ENCODE measurements around the gene PDE11A.
A peak's percentile ranks its signal among the peaks of the same experiment; 100 is the strongest.
"Not testable (repeated sequence)": the region's sequence is repeated elsewhere in the genome, so short reads cannot be mapped to it uniquely, and the experiment has no call there.

Gene PDE11A

DNA sequence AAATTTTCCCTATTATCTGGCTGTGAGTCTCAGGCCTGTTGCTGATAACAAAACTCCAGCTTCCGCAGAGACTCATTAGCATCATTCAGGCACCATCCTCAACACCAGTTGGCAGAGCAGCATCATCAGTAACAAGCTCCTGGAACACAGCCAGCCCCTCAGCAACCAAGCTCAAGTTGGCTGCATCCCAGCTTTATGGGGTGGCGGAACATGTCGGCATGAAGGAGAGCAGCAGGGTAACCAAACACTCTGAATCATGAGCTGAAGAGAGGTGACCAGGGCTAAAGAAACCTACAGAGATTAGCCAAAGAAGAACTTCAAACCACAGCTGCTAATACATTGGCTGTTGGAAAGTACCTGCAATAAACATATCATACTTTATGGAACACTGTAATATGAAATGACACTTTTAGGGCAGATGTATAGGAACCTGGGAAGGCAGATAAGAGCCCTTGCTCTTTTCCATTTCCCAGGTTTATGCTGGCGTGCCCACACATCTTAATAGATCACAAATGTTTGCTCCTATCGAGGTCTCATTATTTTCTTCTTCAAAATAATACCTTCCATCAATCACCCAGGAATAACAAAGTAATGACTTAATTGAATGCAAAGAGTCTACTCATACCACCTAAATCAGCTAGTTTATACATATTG lies 63.8 kb downstream of the PDE11A start:
- DNase-seq: peak; percentile 98

DNA sequence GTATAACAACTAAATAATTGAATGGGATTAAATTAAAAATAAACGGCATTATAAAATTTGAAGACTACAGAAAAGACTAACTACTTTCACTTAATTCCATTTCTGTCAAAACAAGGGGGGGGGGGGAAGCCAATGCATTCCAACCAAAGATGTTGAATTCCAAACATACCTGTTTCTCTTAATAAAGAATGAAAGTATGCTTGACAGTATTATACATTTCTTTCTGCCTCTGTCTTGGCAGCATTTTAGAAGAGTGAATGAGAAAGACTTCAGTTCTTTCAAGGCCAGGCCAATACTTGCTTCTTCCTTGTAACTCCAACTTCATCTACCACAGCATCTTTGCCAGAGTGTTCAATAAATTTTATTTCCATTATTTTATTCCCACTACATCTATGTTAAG lies 65.9 kb downstream of the PDE11A start:
- DNase-seq: no peak

DNA sequence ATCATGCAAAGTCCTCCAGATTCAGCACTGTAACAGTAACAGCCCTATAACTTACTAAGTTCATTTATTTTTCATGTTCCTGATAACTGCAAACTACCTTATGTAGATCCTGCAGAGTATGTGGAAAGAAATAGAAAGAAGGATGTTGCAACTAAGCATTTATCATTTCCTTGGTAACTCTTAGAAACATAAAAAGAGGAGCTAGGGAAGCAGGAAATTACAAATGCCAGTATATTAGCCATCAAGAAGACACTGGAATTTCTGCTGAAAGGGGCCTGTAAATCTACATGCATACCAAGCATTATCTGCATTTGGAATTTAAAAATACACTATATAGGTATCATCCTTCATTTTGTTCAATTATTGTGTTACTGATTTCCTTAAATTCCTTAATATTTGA lies 66.8 kb downstream of the PDE11A start:
- DNase-seq: no peak

DNA sequence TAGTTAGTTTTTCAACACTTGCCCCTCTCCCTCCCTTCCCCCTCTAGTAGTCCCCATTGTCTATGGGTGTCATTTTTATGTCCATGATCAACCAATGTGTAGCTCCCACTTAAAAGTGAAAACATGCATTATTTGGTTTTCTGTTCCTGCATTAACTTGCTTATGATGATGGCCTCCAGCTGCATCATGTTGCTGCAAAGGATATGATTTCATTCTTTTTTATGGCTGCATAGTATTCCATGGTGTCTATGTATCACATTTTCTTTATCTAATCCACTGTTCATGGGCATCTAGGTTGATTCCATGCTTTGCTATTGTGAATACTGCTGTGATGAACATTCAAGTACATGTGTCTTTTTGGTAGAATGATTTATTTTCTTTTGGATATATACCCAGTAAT lies 70.5 kb downstream of the PDE11A start:
- DNase-seq: no peak

DNA sequence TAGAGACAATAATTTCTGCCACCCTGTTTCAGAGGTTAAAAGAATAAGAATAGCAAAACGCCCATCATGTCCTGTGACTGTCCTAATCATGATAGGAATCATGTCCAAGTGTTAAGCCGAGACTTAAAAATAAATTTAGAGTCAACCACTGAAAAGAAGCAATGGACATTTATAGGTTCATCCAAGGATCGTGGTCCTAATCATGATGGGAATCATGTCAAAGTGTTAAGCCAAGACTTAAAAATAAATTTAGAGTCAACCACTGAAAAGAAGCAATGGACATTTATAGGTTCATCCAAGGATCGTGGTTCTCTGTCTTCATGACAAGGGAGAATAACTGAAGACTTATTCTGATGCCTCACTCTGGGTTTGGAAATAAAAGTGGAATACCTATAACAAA lies 73.6 kb downstream of the PDE11A start:
- DNase-seq: no peak

DNA sequence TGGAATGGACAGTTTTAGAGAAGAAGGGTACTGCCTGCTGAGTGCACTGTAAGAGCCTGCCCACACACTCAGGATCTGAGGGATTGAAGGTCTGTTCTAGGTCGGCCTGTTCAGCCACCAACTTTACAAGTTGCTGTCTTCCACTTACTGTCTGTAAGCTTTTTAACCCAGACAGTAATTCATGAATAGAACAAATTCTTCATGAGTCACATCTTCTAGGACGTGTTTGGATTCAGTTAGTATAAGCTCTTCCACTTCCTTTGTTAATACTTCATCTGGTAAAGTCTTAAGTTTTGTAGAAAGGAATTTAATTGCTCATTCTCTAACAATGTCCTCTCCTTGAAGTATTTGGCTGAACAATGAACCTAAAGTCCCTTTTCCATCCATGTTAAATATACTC lies 74.6 kb downstream of the PDE11A start:
- no peak for DNase-seq

DNA sequence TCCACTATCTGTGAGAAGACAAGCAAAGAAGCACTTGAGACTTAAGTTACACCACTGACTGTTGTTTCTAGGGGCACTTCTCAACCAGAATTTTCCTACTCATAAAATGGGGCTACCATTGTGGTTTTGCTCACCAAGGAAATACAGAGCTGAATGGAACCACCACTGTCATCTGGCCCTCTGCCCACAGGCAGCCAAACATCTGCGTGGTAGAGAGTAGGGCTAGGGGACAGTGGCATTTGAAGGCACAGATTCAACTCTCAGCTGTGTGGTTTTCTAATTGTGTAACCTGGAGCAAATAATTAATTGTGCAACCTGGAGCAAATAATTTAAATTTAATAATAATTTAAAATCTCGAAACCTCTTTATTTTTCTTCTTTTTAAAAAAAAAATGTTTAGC lies 79.6 kb downstream of the PDE11A start:
- DNase-seq: no peak

DNA sequence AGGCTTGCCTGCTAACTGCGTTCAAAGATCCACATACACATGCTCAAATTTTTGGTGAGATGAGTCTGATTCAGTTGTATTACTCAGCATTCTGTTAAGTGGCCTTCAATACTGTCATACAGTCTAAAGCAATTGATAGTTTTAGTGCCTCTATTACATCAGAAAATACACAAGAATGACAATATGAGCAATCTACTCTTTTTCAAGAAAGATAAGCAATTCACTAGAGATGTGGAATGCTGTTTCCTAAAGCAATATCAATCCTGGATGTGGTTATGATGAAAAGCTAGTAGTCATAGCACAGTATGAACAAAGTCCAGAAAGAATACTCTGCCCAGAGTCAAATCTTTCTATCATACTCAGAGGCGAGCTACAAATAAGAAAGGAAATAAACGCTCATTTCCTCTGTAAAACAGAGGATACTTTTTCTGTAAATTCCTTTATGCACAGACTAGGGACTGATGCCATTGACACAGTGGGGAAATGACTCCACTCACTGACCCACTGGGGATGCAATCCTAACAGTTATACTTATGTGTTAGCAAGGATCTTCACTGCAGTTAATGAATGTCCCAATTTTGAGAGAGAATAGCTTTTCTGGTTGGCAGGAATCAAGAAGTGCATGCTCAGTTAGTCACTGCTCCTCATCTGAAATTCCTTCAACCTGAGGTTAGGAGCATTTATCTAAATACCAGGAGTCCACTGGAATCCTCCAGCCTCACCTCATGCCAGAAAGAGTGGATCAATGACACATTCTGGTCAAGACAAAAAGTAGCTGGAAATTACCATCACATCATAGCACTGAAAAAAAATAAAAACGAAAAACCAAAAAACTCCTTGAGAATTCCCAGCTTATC lies 83.3 kb downstream of the PDE11A start:
- no peak for DNase-seq

DNA sequence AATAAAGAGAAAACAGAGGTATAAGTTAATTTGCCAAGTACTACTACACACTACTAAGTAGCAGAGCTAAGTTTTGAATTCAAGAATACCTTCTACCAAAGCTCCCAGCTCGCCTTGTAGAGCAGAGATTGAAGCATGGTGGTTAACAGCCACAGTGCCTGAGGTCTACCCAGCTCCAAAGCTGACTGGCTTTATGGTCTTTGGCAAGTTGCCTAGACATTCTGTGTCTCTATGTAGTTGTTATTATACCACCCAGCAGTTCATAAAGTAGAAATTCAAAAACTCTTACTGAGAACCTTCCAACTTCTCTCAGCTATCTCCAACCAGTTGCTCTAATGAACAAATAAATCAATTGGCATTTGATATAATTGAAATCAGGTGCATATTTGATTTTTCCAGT lies 87.8 kb downstream of the PDE11A start:
- DNase-seq: peak; percentile 62

DNA sequence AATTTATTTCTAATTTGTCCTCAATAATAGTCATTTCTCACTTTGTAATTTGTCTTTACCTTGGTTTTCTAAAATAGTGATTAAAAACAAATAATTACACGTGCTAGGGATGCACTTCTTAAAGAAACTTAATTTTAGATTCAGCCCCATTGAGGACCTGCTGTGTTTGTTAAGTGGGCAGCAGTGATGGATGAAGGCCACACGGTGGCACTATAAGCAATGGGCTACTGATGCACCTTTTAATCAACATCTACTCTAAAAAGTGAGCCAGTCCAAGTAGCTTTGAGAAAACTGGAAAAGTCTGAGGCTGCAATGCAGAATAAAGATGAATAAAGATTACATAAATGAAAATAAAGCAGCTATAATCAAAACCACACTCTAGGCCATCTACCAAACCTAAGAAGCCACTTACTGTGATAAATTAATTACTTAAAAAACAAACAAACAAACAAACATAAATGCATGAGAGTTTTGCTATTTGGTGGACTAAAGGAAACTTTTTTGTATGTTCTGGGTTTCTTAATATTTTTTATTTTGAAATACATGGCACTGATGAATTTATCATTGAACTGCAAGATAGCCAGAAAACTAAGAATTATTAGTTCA lies 89.3 kb downstream of the PDE11A start:
- DNase-seq: peak; percentile 57

DNA sequence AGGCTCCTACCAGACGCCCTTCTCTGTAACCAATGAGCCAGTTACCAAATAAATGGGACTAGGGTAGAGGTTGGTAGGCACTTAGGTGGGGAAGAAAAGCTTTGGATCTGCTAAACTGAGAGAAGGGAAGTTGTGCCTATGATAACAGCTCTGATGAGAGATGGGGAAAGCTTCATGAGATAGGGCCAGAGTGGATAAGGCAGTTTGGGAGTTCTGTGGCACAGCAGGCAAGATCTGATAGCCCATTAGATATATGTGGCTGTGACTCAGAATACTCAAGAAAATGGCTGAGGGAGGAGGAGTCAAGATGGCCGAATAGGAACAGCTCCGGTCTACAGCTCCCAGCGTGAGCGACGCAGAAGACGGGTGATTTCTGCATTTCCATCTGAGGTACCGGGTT lies 99.8 kb downstream of the PDE11A start:
- no peak for DNase-seq

DNA sequence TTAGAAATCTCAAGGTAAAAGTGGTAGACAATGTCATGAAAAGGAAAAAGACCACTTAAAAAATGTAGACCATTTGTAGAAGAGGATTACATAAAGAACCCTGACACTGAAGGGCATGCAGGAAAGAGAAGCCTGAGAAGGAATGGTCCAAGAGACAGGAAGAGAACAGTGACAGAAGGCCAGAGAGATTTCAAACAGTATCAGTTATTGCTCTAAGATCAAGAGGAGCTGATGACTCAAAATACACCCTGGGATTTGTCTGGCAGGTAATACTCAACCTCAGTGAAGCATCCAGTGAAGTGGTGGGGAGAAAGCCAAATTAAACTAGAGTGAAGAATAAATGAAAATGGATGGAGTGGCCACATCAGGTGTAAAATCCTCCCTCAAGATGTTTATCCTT lies 100.5 kb downstream of the PDE11A start:
- DNase-seq: no peak

DNA sequence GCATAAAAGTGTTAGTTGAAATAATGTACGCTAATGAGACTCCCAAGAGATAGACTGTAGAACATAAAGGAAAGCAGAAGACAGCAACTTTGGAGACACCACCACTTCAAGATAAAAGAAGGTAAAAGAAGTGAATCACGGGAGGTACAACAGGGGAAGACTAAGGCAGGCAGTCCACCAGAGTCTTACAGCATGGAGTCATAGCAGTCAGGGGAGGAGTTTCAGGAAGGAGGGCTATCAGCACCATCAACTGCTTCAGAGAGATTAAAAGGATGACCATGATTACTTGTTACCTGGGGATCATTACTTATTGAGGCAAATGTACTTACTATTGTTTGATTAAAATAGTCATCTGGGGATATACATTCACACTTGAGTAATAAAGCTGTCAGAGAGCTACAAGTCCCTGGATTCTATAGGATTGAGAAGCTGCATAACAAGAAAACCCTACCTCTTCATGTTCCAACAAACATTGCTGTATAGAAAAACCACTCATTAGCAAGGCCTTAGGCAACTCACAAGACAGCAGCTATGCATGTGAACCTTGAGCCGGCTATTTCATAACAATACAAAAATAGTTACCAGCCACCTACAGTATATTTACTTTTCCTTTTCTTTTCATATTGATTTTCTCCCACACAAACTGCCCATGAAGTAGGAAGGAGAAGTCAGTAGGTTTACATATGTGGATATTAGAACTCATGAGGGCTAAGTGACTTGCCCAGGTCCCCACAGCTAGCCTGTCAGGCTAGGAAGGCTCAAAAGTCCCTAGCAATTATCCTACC lies 101.7 kb downstream of the PDE11A start:
- DNase-seq: no peak

DNA sequence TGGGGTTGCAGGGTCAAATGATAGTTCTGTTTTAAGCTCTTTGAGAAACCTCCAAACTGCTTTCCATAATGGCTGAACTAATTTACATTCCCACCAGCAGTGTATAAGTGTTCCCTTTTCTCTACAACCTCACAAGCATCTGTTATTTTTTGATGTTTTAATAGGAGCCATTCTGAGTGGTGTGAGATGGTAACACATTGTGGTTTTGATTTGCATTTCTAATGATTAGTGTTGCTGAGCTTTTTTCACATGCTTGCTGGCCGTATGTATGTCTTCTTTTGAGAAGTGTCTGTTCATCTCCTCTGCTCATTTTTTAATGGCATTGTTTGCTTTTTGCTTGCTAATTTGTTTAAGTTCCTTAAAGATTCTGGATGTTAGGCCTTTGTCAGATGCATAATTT lies 107.7 kb downstream of the PDE11A start:
- DNase-seq: no peak

DNA sequence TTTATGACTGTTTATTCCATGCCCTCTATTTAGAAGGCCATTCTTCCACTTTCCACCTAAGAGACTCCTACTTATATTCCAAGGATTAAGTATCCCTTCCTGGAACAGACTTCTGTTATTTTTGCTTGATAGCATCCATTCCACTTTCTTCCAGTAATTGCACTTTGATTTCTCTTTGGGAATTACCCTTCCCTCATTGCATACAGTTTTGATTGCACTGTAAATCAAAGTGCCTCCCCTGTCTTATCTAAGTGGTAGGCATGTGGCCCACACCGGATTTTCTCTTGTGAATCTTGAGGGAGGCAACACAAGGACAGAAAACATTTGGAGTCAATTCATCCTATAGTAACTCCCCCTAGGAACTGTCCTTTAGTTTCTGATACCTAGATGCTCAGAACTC lies 120.4 kb downstream of the PDE11A start:
- DNase-seq: no peak

DNA sequence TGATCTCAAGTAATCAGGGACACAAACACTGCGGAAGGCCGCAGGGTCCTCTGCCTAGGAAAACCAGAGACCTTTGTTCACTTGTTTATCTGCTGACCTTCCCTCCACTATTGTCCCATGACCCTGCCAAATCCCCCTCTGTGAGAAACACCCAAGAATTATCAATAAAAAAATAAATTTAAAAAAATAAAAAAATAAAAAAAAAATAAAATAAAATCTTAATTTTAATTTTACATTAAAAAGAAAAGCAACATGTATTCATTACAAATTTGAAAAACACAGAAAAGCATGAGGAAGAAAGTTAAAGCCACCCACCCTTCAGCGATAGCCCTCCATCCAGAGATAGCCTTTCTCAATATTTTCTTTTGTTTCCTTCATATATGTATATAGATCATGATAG lies 125.0 kb downstream of the PDE11A start:
- not testable (repeated sequence) for DNase-seq

DNA sequence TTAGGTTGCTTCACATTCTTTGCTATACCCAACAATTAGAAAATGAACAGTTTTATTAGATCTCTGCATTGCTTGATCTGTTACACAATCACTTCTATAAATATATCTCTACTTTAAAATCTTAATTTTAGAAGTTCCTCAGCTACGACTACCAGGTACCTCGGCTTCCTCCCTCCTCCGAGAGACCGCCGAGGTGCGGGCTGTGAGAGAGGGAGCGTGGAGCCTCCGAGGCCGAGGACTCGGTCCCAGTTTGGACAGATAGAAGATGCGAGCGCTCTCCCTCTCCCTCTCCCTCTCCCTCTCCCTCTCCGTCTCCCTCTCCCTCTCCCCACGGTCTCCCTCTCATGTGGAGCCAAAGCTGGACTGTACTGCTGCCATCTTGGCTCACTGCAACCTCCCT lies 128.0 kb downstream of the PDE11A start:
- DNase-seq: not testable (repeated sequence)

DNA sequence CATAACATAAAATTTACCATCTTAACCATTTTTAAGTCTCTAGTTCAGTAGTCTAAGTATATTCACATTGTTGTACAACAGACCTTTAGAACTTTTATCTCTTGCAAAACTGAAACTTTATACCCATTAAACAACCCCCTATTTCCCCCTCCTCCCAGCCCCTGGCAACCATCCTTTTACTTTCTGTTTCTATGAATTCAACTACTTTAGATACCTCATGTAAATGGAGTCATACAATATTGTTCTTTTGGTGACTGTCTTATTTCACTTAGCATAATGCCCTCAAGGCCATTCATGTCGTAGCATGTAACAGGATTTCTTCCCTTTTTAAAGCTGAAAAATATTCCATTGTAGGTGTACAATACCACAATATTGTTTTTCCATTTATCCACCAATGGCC lies 129.8 kb downstream of the PDE11A start:
- DNase-seq: no peak

DNA sequence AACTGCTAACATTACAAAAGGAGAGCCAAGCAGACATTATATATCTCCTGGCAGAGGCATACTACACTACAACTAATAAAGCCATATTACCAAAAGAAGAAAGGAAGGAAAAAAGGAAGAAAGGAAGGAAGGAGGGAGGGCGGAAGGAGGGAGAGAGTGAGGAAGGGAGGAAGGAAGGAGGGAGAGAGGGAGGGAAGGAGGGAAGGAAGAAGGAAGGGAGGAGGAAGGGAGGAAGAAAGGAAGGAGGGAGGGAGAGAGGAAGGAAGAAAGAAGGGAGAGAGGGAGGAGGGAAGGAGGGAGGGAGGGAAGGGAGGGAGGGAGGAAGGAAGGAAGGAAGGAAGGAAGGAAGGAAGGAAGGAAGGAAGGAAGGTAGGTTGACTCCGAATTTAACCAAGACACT lies 133.4 kb downstream of the PDE11A start:
- DNase-seq: no peak

DNA sequence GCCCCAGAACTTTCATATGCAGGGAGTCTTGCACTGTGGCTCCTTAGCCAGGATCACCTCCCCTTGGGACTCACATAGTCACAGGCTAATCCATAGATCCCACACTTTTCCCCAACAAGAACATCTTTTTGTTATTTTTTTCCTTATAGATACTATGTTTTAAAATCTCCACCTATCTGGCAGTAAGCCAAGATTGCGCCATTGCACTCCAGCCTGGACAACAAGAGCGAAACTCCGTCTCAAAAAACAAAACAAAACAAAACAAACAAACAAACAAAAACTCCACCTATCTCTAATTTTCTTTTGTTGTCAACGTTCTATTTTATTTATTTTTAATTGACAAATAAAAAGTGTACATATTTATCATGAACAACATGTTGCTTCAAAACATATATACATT lies 141.7 kb downstream of the PDE11A start:
- DNase-seq: no peak

DNA sequence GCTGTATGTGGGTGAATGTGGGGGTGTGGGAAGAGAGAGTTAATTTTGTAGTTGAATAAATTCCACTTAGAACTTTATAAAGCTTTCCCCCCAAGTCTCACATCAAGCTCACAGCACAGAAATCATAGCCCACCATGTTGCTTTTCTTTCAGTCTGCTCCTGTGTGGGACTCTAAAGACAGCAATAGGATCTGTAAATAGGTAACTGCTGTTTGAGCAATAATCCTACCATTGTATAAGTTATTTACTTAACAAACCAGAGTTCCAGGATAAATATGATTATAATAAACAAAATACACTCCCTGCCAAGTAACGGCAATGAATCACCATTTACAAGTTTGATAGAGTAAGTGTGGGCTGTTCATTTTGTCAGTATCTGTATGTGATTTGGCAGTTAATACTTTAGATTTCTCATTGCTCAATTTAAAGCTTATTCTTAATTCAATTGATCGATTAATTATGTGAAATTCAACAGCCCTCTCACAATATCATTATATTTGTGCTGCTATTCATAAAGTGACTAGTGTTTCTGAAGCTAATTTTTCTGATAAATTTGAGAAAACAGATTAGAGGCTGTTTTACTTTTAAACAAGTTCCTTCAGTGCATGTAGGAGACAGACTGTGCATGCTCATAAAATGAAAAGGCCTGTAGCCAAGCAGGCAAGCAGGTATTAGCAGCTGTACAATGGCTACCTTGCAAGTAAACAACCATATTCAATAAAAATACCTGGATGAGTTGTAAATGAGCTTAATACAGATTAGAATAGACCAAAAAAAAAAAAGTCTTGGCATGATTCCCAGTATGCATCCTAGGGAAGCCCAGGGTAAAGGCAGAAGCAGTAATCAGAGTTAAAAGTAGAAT lies 142.7 kb downstream of the PDE11A start:
- peak; percentile 50 for DNase-seq

DNA sequence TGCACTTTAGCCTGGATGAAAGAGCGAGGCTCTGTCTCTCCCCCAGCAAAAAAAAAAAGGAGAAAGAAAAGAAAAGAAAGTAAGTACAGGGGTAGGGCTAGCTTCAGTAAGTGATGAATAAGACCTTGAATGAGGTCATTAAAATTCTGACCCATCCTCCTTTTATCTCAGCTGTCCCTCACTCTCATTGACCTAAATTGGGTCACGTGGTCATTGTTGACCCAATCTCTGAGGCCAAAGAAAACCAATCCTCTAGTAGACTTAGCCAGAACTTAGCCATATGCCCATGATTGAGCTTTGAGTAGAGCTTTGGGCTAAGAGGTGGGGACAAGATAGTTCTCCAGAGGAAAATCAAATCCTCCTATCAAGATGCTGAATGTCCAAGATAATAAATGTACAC lies 149.3 kb downstream of the PDE11A start:
- DNase-seq: no peak

All from COR-L47 (cell line).